ENCODE data around the gene CLEC4F. TPM values are rescaled to one million over a fixed set of nuclear protein-coding genes. Genes with fewer than 3 reads are reported as not detected.

Gene CLEC4F
- not detected for total RNA-seq

- no peak for DNase-seq
- H3K27ac Mint-ChIP-seq = no peak within 1 kb of the TSS
- H3K9me3 Mint-ChIP-seq = no peaks in the 10 kb centered on the region
- H3K36me3 Mint-ChIP-seq = peaks cover 2% of the 10 kb centered on the region
- peaks cover 14% of the 10 kb centered on the region for H3K4me1 Mint-ChIP-seq
- no peak within 1 kb of the TSS for H3K4me3 Mint-ChIP-seq
- no peaks in the 10 kb centered on the region for H3K27me3 Mint-ChIP-seq
Measured at GRCh38 chr2:70820499-70820898, at the start of gene CLEC4F. CLEC4F (minus strand) TSS chr2:70820599; CDS start chr2:70820523, 76 bp downstream.

GRCh38 chr2:70868970-70869369 is 48.6 kb upstream of the CLEC4F start:
- Mint-ChIP-seq H3K27me3 (peaks cover 31% of the 10 kb centered on the region), H3K9me3 (no peaks in the 10 kb centered on the region), H3K4me1 (peaks cover 9% of the 10 kb centered on the region), H3K27ac (no peak overlapping the region), H3K4me3 (no peak overlapping the region), H3K36me3 (no peaks in the 10 kb centered on the region)
- DNase-seq = no peak

GRCh38 chr2:70861777-70862625 is 41.6 kb upstream of the CLEC4F start:
- H3K27me3 Mint-ChIP-seq = peaks cover 36% of the 10 kb centered on the region
- H3K27ac Mint-ChIP-seq = no peak overlapping the region
- DNase-seq = peak; percentile 69
- peaks cover 7% of the 10 kb centered on the region for H3K4me1 Mint-ChIP-seq
- H3K9me3 Mint-ChIP-seq = no peaks in the 10 kb centered on the region
- peak overlapping the region; percentile 40 for H3K4me3 Mint-ChIP-seq
- H3K36me3 Mint-ChIP-seq = no peaks in the 10 kb centered on the region

GRCh38 chr2:70855667-70856066 is 35.3 kb upstream of the CLEC4F start:
- no peak overlapping the region for H3K4me3 Mint-ChIP-seq
- no peaks in the 10 kb centered on the region for H3K9me3 Mint-ChIP-seq
- no peaks in the 10 kb centered on the region for H3K36me3 Mint-ChIP-seq
- H3K4me1 Mint-ChIP-seq = peaks cover 30% of the 10 kb centered on the region
- H3K27me3 Mint-ChIP-seq = peaks cover 10% of the 10 kb centered on the region
- H3K27ac Mint-ChIP-seq = no peak overlapping the region
- no peak for DNase-seq

- Mint-ChIP-seq H3K9me3 (no peaks in the 10 kb centered on the region), H3K36me3 (no peaks in the 10 kb centered on the region), H3K4me3 (no peak overlapping the region), H3K27ac (no peak overlapping the region), H3K4me1 (peaks cover 33% of the 10 kb centered on the region), H3K27me3 (no peaks in the 10 kb centered on the region)
- no peak for DNase-seq
Measured at GRCh38 chr2:70854411-70854810, 34.0 kb upstream of the CLEC4F start.

GRCh38 chr2:70852824-70853223 is 32.4 kb upstream of the CLEC4F start:
- peak overlapping the region; percentile 93 for H3K27ac Mint-ChIP-seq

GRCh38 chr2:70851704-70852103 is 31.3 kb upstream of the CLEC4F start:
- Mint-ChIP-seq H3K36me3 (no peaks in the 10 kb centered on the region), H3K4me1 (peaks cover 33% of the 10 kb centered on the region), H3K4me3 (peak overlapping the region; percentile 45), H3K9me3 (peaks cover 3% of the 10 kb centered on the region), H3K27ac (peak overlapping the region; percentile 93), H3K27me3 (no peaks in the 10 kb centered on the region)
- DNase-seq = peak; percentile 35

More at GRCh38 chr2:70852824-70853223, 32.4 kb upstream of the CLEC4F start:
- Mint-ChIP-seq H3K9me3 (no peaks in the 10 kb centered on the region), H3K27me3 (no peaks in the 10 kb centered on the region), H3K4me1 (peaks cover 33% of the 10 kb centered on the region), H3K4me3 (peak overlapping the region; percentile 3), H3K36me3 (no peaks in the 10 kb centered on the region)
- no peak for DNase-seq

GRCh38 chr2:70850925-70851324 is 30.5 kb upstream of the CLEC4F start:
- Mint-ChIP-seq H3K27ac (peak overlapping the region; percentile 75), H3K36me3 (no peaks in the 10 kb centered on the region), H3K4me1 (peaks cover 33% of the 10 kb centered on the region), H3K9me3 (peaks cover 3% of the 10 kb centered on the region), H3K27me3 (no peaks in the 10 kb centered on the region), H3K4me3 (no peak overlapping the region)
- no peak for DNase-seq

GRCh38 chr2:70842401-70842800 is 22.0 kb upstream of the CLEC4F start:
- Mint-ChIP-seq H3K9me3 (peaks cover 2% of the 10 kb centered on the region), H3K36me3 (no peaks in the 10 kb centered on the region), H3K4me3 (no peak overlapping the region), H3K27ac (no peak overlapping the region), H3K27me3 (peaks cover 7% of the 10 kb centered on the region), H3K4me1 (no peaks in the 10 kb centered on the region)
- no peak for DNase-seq

GRCh38 chr2:70837980-70838925 is 17.9 kb upstream of the CLEC4F start:
- H3K4me3 Mint-ChIP-seq = no peak overlapping the region
- H3K4me1 Mint-ChIP-seq = no peaks in the 10 kb centered on the region
- H3K9me3 Mint-ChIP-seq = peaks cover under 1% of the 10 kb centered on the region
- peaks cover 7% of the 10 kb centered on the region for H3K27me3 Mint-ChIP-seq
- no peak overlapping the region for H3K27ac Mint-ChIP-seq
- no peaks in the 10 kb centered on the region for H3K36me3 Mint-ChIP-seq
- DNase-seq = no peak

GRCh38 chr2:70835643-70836042 is 15.2 kb upstream of the CLEC4F start, which contains the start of gene CD207:
CD207 (minus strand) TSS chr2:70835816; CDS start chr2:70835776, 40 bp downstream.
- no peak for DNase-seq
- Mint-ChIP-seq H3K27ac (no peak within 1 kb of the TSS), H3K36me3 (no peaks in the 10 kb centered on the region), H3K27me3 (peaks cover 3% of the 10 kb centered on the region), H3K9me3 (no peaks in the 10 kb centered on the region), H3K4me1 (no peaks in the 10 kb centered on the region), H3K4me3 (no peak within 1 kb of the TSS)

- H3K9me3 Mint-ChIP-seq = no peaks in the 10 kb centered on the region
- DNase-seq = no peak
- no peaks in the 10 kb centered on the region for H3K4me1 Mint-ChIP-seq
- no peaks in the 10 kb centered on the region for H3K36me3 Mint-ChIP-seq
- no peak overlapping the region for H3K27ac Mint-ChIP-seq
- H3K4me3 Mint-ChIP-seq = no peak overlapping the region
- peaks cover 3% of the 10 kb centered on the region for H3K27me3 Mint-ChIP-seq
Measured at GRCh38 chr2:70834881-70835280, 14.5 kb upstream of the CLEC4F start.

- H3K9me3 Mint-ChIP-seq = no peaks in the 10 kb centered on the region
- H3K27me3 Mint-ChIP-seq = no peaks in the 10 kb centered on the region
- no peak for DNase-seq
- no peaks in the 10 kb centered on the region for H3K36me3 Mint-ChIP-seq
- no peaks in the 10 kb centered on the region for H3K4me1 Mint-ChIP-seq
- no peak overlapping the region for H3K4me3 Mint-ChIP-seq
- no peak overlapping the region for H3K27ac Mint-ChIP-seq
Measured at GRCh38 chr2:70834106-70834505, 13.7 kb upstream of the CLEC4F start.

- Mint-ChIP-seq H3K27ac (no peak overlapping the region), H3K36me3 (no peaks in the 10 kb centered on the region), H3K4me3 (no peak overlapping the region), H3K4me1 (no peaks in the 10 kb centered on the region), H3K27me3 (no peaks in the 10 kb centered on the region), H3K9me3 (no peaks in the 10 kb centered on the region)
- no peak for DNase-seq
Measured at GRCh38 chr2:70833246-70833645, 12.8 kb upstream of the CLEC4F start.

- Mint-ChIP-seq H3K36me3 (no peaks in the 10 kb centered on the region), H3K4me3 (no peak overlapping the region), H3K9me3 (no peaks in the 10 kb centered on the region)
Measured at GRCh38 chr2:70832386-70832785, 12.0 kb upstream of the CLEC4F start.

More at GRCh38 chr2:70832386-70832785, 12.0 kb upstream of the CLEC4F start:
- no peak for DNase-seq
- Mint-ChIP-seq H3K27me3 (no peaks in the 10 kb centered on the region), H3K4me1 (no peaks in the 10 kb centered on the region), H3K27ac (no peak overlapping the region)
